Measurements from ENCODE around the gene ENTR1.
A peak's percentile ranks its signal among the peaks of the same experiment; 100 is the strongest.

Gene ENTR1

DNA sequence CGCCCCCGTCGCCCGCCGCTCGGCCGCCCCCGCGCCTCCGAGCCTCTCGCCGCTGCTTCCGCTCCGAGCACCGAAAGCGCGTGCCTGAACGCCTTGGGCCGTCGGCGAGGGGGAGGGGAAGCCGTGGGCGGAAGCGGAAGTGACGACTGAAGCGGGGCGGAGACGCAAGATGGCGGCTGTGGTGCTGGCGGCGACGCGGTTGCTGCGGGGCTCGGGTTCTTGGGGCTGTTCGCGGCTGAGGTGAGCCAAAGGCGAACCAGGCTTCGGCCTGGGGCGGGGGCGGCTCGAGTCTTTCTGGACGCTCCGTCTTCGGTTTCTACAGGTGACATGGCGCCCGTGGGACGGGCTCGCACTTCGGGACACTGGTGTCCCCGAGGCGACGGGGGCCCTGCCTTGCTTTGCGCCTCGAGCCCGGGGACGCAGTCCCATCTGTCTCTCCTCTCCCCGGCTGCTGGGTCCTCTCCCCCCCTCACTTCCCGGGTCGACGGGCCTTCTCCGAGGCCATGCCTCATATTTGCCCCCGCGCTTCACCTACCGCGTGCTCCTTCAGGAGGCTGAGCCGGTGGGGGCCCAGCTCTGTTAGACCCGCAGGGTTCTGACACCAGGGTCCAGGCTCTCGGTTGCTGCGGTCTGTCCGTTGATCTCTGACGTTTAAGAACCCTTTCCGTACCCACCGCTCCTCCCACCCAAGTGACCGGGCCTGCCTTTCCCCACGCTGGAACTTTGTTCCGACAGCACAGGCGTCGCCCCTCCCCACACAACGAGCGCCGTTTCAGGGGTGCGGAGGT lies at the start of gene ENTR1, which contains the start of gene PMPCA:
TSS of gene ENTR1 (minus strand) at position 115 of the 788 bp plus-strand sequence. CDS start 217 bp downstream, outside the sequence.
TSS of gene PMPCA (plus strand) at position 159 of the 788 bp plus-strand sequence. CDS start at position 170, 11 bp downstream.
- peak; percentile 85 to 99 (median 93) for DNase-seq (ENCODE audit: low read depth in 3 of 3, low spot score in 1 of 3)

DNA sequence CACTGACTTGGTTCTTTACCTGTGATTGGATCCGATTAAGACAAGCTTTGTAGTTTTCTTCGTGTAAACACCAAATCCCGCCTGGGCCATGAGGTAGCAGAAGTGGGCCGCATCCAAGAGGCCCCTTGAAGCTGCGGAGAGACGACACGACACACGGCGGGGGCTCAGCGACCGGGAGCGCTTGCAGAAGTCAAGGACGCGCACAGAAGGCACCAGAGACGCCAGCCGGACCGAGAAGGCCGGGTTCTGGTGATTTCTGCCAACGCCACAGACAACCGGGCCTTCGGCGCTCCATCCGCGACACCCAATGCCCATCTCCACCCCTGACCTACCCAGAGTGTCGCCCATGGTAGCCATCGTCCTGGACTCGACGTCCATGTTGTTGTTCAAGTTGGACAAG lies 49.0 kb upstream of the ENTR1 start:
- DNase-seq (ENCODE audit: low read depth in 3 of 3, low spot score in 1 of 3) = no peak

GRCh38 chr9:136457326-136457725 lies 46.9 kb upstream of the ENTR1 start:
- no peak for DNase-seq (ENCODE audit: low read depth in 3 of 3, low spot score in 1 of 3)

DNA sequence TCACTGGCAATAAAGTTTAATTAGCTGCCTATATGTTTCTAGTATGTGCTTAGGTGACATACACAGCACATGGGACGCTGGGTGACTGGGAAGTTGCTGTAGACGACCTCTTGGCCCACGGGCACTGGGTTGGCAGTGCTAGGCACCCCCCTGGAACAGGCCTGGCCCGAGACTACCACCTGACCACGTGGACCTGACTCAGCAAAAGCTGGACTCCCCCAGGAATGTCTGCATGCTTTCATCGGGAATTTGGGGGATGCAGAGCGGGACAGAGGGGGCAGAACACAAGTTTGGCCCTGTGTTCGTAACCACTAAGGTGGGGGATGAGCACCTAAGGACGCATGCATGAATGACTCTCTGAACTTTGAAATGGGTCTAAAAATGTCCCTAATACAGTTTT lies 45.8 kb upstream of the ENTR1 start:
- DNase-seq (ENCODE audit: low read depth in 3 of 3, low spot score in 1 of 3) = no peak

DNA sequence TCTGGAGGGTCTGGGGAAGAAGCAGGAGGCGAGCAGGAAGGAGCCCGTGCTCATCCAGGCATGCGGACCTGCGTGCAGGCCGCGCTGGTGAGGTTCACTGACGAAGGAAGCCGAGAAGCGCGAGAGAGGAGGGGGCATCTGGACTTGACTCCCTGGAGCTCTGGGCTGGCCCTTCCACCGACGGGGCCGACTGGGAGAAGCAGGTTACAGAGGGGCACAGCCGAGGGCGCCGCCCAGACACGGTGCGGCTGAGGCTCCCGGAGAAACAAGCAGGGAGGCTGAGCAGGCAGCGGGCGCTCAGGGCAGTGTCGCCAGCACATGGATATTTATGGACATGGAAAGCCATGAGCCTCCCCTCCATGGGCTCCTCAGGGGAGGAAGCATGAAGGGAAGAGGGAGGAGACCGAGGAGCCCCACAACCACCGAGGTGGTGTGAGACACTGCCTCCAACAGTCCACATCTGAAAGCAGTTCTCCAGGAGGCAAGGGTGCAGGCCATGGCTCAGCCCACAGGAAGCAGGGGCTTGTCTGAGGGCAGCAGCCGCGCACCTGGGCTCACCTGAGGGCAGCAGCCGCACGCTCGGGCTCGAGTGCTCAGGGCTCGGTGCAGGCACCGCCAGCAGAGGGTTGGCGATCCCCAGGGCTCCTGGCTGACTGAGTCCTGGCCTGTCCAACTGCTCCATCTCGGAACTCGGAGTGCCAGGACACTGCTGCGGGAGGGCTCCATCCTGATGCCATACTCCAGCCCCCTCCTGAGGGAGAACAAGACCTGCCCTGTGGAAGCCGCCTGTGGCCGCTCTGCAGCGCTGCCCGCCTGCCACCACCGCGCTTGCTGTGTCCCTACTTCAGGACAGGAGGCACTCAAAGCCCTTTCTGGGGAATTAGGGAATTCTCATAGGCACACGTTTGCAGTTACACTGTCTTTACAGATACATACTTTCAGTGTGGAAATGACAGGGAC lies 44.9 kb upstream of the ENTR1 start:
- DNase-seq (ENCODE audit: low read depth in 3 of 3, low spot score in 1 of 3) = no peak

- DNase-seq (ENCODE audit: low read depth in 3 of 3, low spot score in 1 of 3) = no peak
Observed at GRCh38 chr9:136454026-136454796, 43.8 kb upstream of the ENTR1 start.

- DNase-seq (ENCODE audit: low read depth in 3 of 3, low spot score in 1 of 3) = no peak
Observed at GRCh38 chr9:136453326-136453725, 42.9 kb upstream of the ENTR1 start.

DNA sequence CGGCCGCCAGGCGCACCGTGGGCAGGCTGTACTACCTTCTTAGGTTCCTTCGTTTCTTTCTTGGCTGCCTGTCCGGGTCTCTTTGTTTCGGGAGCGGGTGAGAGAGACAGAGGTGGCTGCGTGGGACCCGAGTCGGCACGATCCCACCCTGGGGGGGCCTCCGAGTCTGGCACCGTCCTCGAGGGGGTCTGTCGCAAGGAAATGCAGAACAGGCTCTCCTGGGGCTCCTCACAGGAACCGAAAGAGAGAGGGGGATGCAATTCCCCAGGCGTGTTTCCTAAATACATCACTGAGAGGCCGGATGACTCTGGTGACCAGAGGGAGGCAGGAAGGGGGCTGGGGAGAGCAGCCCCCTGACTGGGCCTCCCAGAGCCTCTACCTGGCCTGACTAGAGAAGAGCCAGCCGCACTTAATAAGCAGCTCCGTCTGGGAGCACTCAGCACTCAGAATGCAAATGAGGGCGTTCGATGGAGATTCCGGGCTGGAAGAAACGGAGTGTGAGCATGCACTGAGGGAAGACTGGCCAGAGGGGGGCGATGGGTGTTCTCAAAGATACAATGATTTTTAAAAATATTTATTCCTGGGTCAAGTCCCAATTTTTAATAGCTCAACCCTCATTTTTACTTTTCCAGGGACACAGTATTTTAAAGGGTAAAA lies 40.9 kb upstream of the ENTR1 start:
- DNase-seq (ENCODE audit: low read depth in 3 of 3, low spot score in 1 of 3) = no peak

DNA sequence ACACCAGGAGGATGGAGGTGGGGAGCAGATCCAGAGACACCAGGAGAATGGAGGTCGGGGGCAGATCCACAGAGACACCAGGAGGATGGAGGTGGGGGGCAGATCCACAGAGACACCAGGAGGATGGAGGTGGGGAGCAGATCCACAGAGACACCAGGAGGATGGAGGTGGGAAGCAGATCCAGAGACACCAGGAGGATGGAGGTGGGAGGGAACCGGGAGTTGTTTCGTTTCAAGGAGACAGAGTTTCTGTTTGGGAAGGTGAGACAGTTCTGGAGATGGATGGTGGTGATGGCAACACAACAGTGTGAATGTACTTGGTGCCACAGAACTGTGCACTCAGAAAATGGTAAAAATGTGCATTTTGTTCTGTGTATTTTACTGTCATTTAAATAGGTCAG lies 38.2 kb upstream of the ENTR1 start:
- DNase-seq (ENCODE audit: low read depth in 3 of 3, low spot score in 1 of 3) = no peak

DNA sequence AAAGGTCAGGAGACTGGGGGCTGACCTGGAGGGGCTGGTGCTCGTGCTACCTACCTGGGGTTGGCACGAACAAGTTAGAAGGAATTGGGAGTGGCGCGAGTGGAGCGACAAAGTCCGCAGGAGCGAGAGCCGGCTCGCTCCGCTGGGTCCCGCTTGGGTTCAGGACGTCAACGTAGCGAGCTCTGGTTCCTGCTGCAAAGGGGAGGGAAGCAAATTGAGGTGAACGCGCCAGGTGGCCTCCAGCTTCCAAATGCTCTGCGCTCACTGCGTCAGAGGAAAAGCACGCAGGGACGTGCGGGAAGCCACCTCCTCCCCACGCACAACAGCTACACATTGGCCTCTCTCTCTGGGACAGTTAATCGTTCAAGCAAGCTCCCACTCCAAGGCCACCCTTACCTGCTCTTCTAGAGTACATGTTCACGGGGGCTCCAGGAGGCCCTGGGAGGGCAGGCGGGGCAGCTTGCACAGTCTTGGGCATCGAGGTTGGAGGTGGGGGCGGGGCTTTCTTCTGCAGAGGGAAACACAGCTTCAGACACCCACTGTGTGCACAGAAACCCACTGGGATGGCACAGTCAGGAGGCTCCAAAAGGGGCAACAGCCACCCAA lies 36.9 kb upstream of the ENTR1 start:
- no peak for DNase-seq (ENCODE audit: low read depth in 3 of 3, low spot score in 1 of 3)

DNA sequence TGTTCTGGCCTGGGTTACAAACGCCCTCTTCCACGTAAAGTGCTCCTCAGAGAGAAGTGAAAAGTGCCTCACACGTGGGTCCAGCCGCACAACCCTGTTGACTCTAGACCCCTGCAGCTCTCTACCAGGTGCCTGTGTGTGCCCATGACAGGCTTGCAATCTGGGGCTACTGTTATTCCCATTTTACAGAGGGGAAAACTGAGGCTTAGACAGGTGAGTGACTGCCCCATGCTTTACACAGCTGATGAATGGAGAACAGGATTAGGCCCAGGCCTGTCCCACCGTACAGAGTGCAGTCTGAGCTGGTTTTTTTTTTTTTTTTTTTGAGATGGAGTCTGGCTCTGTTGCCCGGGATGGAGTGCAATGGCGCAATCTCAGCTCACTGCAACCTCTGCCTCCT lies 35.4 kb upstream of the ENTR1 start:
- DNase-seq (ENCODE audit: low read depth in 3 of 3, low spot score in 1 of 3) = no peak

DNA sequence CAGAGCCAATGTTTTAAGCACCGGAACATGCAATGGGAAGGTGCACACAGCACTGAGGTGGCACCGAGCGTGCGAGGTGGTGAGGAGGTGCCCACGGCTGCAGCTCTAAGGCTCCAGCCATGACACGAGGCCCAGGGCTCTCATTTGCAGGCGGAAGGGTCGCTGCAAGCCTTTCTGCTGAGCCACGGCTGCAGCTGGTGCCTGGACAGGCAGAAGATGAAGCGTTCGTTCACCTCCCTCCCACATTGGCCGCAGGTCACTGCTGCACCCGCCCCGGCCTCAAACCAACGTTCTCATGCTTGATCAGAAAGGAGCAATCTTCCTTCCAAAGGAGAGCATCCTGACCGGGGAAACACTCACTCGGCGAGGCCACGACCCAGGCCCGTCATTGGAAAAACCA lies 33.7 kb upstream of the ENTR1 start:
- no peak for DNase-seq (ENCODE audit: low read depth in 3 of 3, low spot score in 1 of 3)

DNA sequence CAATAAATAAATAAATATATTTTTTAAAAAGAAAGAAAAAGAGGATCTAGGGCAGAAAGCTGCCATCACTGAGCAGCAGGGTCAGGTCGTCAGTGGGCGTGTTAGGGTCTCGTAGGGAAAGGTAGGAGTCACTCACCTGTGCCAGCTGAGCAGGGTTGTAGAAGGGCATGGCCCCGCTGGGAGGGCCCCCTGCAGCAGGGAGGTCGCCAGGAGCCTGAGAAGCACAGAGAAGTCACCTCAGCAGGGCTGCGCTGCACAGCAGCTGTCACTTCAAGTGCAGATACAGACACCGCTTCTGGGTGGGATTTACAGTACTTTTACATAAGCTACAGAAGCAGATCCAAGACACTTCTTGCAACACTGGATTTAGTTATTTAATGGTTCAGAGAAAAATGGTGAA lies 33.3 kb upstream of the ENTR1 start:
- DNase-seq (ENCODE audit: low read depth in 3 of 3, low spot score in 1 of 3) = no peak

DNA sequence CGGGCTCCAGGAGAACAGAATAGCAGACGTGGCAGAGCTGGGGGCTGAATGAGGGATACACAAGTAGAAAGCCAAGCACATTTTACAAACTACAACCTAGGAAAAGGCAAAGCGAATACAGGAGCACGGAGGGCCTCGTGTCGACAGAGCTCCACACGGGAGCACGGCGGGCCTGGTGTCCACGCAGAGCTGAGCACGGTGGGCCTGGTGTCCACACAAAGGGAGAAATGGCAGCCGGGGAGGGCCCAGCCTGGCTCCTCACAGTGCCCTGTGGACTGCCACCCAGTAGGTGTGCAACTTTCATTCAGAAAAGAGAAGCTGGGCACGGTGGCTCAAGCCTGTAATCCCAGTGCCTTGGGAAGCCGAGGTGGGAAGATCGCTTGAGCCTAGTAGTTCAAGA lies 32.7 kb upstream of the ENTR1 start:
- DNase-seq (ENCODE audit: low read depth in 3 of 3, low spot score in 1 of 3) = no peak

DNA sequence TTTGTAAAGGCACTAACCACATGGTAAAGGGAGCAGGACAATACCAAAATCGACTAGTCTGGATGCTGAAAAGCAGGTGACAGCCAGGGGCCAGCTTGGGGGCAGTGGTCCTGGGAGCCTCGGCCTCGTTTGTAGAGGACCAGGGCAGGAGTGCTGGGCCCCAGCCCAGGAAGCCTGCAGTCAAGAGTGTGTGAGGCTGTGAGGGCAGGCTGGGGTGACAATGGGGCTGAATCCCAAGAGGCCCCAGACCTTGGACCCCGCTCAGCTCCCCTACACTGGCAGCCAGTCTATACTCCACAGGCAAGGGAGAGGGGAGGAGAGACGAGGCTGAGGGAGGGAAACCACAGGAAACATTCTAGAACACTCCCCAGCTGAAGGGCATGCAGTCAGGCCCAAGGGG lies 31.9 kb upstream of the ENTR1 start:
- DNase-seq (ENCODE audit: low read depth in 3 of 3, low spot score in 1 of 3) = no peak

DNA sequence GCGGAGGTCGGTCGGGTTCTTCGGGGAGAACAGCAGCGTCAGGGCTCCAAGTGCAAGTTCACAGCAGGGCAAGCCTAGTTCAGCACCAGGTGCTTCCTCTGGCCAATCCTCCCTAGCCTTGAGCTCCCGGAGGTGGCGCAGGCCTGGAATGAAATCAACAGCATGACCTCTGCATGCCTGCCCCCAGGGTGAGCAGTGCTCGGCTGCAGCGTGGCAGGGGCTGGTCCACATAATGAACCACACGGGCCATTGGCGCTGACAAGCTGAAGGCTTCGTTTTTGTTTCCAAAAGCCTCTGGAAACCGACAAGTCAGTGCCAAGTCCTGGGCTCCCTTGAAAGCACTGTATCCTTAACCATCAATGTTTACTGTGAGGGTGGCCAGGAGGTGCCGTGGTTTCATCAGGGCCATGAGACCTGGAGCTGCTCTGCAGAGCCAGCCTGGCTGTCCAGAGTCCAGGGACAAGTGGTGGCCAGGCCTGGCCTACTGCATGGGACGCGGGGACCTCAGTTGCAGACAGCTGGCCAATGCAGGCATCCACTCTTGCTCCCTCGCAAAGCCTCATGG lies 31.3 kb upstream of the ENTR1 start:
- no peak for DNase-seq (ENCODE audit: low read depth in 3 of 3, low spot score in 1 of 3)

GRCh38 chr9:136441191-136441680 lies 30.8 kb upstream of the ENTR1 start:
- no peak for DNase-seq (ENCODE audit: low read depth in 3 of 3, low spot score in 1 of 3)

DNA sequence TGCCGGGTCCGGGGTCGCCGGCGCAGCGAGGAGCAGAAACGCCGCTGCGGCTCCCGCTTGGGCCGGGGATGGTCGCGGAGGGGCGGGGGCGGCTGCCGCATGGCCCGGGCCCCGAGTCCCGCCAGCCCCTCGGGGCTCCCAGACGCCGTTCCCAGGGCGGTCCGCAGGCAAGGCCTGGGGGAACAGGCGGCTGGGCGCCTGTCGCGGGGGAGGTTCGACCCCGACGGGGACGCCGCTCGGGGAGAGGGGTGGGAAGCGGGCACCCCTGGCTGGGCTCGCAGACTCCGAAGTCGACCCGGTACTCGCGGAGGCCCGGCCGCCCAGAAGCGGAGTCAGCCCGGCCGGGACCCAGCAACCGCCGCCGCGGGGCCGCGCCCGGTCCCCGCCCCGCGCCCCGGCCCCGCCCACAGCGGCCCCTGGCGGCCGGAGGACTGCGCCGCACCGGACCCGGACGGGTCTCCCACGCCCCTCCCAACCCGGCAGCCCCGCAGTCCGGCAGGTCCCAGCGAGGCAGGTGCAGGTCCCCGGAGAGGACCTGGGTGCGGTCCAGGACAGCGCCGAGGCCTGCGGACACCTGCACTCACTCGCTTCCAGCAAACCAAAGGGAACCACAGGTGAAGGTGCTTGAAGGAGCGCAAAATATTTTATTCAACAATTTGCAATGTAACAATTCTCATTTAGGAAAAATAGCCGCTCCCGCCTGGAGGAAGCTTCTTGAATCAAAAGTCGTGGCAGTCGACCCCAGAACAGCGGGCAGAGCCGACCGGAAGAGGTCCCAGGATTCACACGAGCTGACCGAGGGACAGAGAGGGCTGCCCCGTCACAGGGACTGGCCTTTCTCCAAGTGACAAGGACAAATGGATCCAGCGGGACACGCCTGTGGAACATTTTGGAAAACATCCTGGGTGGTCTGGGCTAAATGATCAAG lies 29.3 kb upstream of the ENTR1 start, which contains the start of gene INPP5E:
TSS of gene INPP5E (minus strand) at position 365 of the 928 bp plus-strand sequence. CDS start 426 bp downstream, outside the sequence.
- DNase-seq (ENCODE audit: low read depth in 3 of 3, low spot score in 1 of 3) = peak; percentile 38 to 93 (median 78)
